Astrocyte (in vitro differentiated cells and primary cell): Measurements from ENCODE around the gene CHMP2A. TPM values are rescaled to one million over a fixed set of nuclear protein-coding genes. Genes with fewer than 3 reads are reported as not detected.

Experiments used
- DNase-seq: peaks from one replicate; pipeline ENCODE4 v3.0.0-alpha.2; 2010; ENCODE audit warnings: low read depth
- FAIRE-seq: peaks from 2 replicates; lab custom pipeline; 2011; peaks lifted over from hg19 to GRCh38; lab: Jason Lieb, UNC
- H2AFZ ChIP-seq: 2 replicates; pipeline ENCODE4 v1.6.0; 2012; ENCODE audit warnings: low read depth, low read length, inconsistent platforms
- H3K27ac ChIP-seq: 2 replicates; pipeline ENCODE4 v1.5.1; 2011; ENCODE audit warnings: low read depth, low read length, inconsistent platforms
- H3K27me3 ChIP-seq: 2 replicates; pipeline ENCODE4 v1.6.0; 2011; ENCODE audit warnings: low read length, inconsistent platforms; ENCODE audit not compliant: insufficient read depth
- H3K36me3 ChIP-seq: 2 replicates; pipeline ENCODE4 v1.5.1; 2011; ENCODE audit warnings: low read length, inconsistent platforms; ENCODE audit not compliant: insufficient read depth
- H3K4me1 ChIP-seq: 2 replicates; pipeline ENCODE4 v1.5.1; 2011; ENCODE audit warnings: low read length, inconsistent platforms; ENCODE audit not compliant: insufficient read depth
- H3K4me2 ChIP-seq: 2 replicates; pipeline ENCODE4 v1.6.0; 2012; ENCODE audit warnings: low read length, inconsistent platforms
- H3K4me3 ChIP-seq: 2 replicates; pipeline ENCODE4 v1.5.1; 2011; ENCODE audit warnings: low read depth, mild to moderate bottlenecking, low read length, inconsistent platforms; ENCODE audit not compliant: insufficient read depth
- H3K79me2 ChIP-seq: 2 replicates; pipeline ENCODE4 v1.6.0; 2012; ENCODE audit warnings: mild to moderate bottlenecking, low read length, inconsistent platforms; ENCODE audit not compliant: insufficient read depth
- H3K9ac ChIP-seq: 2 replicates; pipeline ENCODE4 v1.6.0; 2012; ENCODE audit warnings: mild to moderate bottlenecking, low read length, inconsistent platforms
- H3K9me3 ChIP-seq: 2 replicates; pipeline ENCODE4 v1.5.1; 2012; ENCODE audit warnings: low read depth, mild to moderate bottlenecking, low read length, inconsistent platforms; ENCODE audit not compliant: insufficient read depth
- H4K20me1 ChIP-seq: 2 replicates; pipeline ENCODE4 v1.6.0; 2012; ENCODE audit warnings: low read length, inconsistent platforms; ENCODE audit not compliant: insufficient read depth
- H3K27ac Mint-ChIP-seq: one replicate; pipeline ENCODE4 v1.8.0; 2021; ENCODE audit warnings: mild to moderate bottlenecking, mixed read lengths; ENCODE audit not compliant: unreplicated experiment
- H3K27me3 Mint-ChIP-seq: one replicate; pipeline ENCODE4 v1.8.0; 2021; ENCODE audit warnings: low read depth, mixed read lengths; ENCODE audit not compliant: unreplicated experiment
- H3K36me3 Mint-ChIP-seq: one replicate; pipeline ENCODE4 v1.8.0; 2021; ENCODE audit warnings: low read depth, mixed read lengths; ENCODE audit not compliant: unreplicated experiment
- H3K4me1 Mint-ChIP-seq: one replicate; pipeline ENCODE4 v1.8.0; 2021; ENCODE audit warnings: low read depth, mixed read lengths; ENCODE audit not compliant: unreplicated experiment
- H3K4me3 Mint-ChIP-seq: one replicate; pipeline ENCODE4 v1.8.0; 2021; ENCODE audit warnings: mild to moderate bottlenecking, moderate library complexity, mixed read lengths; ENCODE audit not compliant: unreplicated experiment
- H3K9me3 Mint-ChIP-seq: one replicate; pipeline ENCODE4 v1.8.0; 2021; ENCODE audit warnings: mild to moderate bottlenecking, mixed read lengths; ENCODE audit not compliant: unreplicated experiment
- CTCF ChIP-seq: IDR thresholded peaks from 2 replicates; pipeline ENCODE4 v1.5.1; 2011; ENCODE audit warnings: low read depth, mild to moderate bottlenecking, inconsistent platforms, low read length, moderate library complexity; ENCODE audit not compliant: insufficient read depth
- EZH2 ChIP-seq: IDR thresholded peaks from 2 replicates; pipeline ENCODE4 v1.6.1; 2012; ENCODE audit warnings: mild to moderate bottlenecking, low read length, inconsistent platforms; ENCODE audit not compliant: insufficient read depth
- total RNA-seq: library from RNA; stranded (reverse); gene quantifications from 2 replicates; pipeline ENCODE4 v1.2.1, GENCODE V29; 2021

The CHMP2A gene
- total RNA-seq, 1 donor from 2014 or later = 71.3 TPM

DNA sequence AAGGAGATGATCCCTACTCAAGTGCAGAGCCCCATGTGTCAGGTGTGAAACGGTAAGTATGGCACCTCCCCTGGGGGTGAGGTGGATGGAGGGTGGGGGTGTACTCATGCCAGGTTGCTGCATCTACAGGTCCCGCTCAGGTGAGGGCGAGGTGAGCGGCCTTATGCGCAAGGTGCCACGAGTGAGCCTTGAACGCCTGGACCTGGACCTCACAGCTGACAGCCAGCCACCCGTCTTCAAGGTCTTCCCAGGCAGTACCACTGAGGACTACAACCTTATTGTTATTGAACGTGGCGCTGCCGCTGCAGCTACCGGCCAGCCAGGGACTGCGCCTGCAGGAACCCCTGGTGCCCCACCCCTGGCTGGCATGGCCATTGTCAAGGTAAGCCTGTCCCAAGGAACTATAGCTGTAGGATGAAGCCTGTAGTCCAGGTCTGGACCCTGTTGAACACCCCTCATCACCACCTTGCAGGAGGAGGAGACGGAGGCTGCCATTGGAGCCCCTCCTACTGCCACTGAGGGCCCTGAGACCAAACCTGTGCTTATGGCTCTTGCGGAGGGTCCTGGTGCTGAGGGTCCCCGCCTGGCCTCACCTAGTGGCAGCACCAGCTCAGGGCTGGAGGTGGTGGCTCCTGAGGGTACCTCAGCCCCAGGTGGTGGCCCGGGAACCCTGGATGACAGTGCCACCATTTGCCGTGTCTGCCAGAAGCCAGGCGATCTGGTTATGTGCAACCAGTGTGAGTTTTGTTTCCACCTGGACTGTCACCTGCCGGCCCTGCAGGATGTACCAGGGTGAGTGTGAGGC is 5.8 kb downstream of the CHMP2A start:
- no peak overlapping the region for H3K27ac Mint-ChIP-seq
- H3K27me3 Mint-ChIP-seq = no peaks in the 10 kb centered on the region
- no peak for FAIRE-seq
- Histone ChIP-seq H3K4me3 (no peak overlapping the region), H3K27me3 (no peaks in the 10 kb centered on the region), H3K4me2 (no peak overlapping the region), H3K4me1 (peaks cover 20% of the 10 kb centered on the region), H3K36me3 (peaks cover 56% of the 10 kb centered on the region), H3K9ac (no peak overlapping the region), H3K79me2 (peaks cover 88% of the 10 kb centered on the region), H3K27ac (no peak overlapping the region), H3K9me3 (no peaks in the 10 kb centered on the region), H4K20me1 (peaks cover 79% of the 10 kb centered on the region), H2AFZ (no peak overlapping the region)
- H3K9me3 Mint-ChIP-seq = no peaks in the 10 kb centered on the region
- H3K36me3 Mint-ChIP-seq = peaks cover 32% of the 10 kb centered on the region
- no peak for TF ChIP-seq EZH2
- TF ChIP-seq CTCF = no peak
- H3K4me1 Mint-ChIP-seq = peaks cover 23% of the 10 kb centered on the region
- DNase-seq = no peak
- H3K4me3 Mint-ChIP-seq = no peak overlapping the region

DNA sequence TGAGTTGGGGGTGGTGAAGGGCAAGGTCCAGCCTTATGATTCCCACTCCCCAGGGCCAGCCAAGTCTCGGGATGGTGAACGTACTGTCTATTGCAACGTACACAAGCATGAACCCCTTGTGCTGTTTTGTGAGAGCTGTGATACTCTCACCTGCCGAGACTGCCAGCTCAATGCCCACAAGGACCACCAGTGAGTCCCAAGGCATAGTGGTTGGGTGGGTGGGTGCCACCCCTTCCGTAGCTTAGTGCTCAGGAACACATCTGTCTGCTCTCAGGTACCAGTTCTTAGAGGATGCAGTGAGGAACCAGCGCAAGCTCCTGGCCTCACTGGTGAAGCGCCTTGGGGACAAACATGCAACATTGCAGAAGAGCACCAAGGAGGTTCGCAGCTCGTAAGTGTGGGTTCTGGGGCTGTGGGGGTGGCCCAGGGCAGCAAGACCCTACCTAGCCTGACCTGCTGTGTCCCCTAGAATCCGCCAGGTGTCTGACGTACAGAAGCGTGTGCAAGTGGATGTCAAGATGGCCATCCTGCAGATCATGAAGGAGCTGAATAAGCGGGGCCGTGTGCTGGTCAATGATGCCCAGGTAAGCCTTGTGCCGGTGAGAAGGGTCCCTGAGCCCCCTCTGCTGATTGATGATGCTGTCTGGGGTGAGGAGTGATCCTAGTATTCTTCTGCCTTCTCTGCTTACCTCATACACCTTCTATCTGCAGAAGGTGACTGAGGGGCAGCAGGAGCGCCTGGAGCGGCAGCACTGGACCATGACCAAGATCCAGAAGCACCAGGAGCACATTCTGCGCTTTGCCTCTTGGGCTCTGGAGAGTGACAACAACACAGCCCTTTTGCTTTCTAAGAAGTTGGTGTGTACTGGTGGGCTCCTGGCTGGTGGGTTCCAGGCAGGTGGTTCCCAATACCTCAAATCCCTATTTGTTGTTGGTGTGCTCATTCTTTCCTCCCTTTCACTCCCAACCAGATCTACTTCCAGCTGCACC is 7.3 kb downstream of the CHMP2A start:
- H3K4me1 ChIP-seq = peaks cover 16% of the 10 kb centered on the region
- no peak overlapping the region for H3K27ac ChIP-seq
- Mint-ChIP-seq H3K4me3 (peak overlapping the region; percentile 98), H3K4me1 (peaks cover 17% of the 10 kb centered on the region), H3K27me3 (peaks cover 2% of the 10 kb centered on the region), H3K27ac (no peak overlapping the region), H3K36me3 (peaks cover 25% of the 10 kb centered on the region), H3K9me3 (peaks cover 2% of the 10 kb centered on the region)
- H3K27me3 ChIP-seq = peaks cover 1% of the 10 kb centered on the region
- FAIRE-seq = no peak
- H4K20me1 ChIP-seq = peaks cover 79% of the 10 kb centered on the region
- peaks cover 54% of the 10 kb centered on the region for H3K36me3 ChIP-seq
- H3K4me2 ChIP-seq = peak overlapping the region; percentile 98
- H3K4me3 ChIP-seq = no peak overlapping the region
- TF ChIP-seq EZH2 (no peak), CTCF (no peak)
- H3K9me3 ChIP-seq = no peaks in the 10 kb centered on the region
- DNase-seq = no peak
- H2AFZ ChIP-seq = no peak overlapping the region
- peaks cover 74% of the 10 kb centered on the region for H3K79me2 ChIP-seq
- H3K9ac ChIP-seq = peak overlapping the region; percentile 1
